ENCODE measurements around the gene B3GNT8.
"Not testable (repeated sequence)": the region's sequence is repeated elsewhere in the genome, so short reads cannot be mapped to it uniquely, and the experiment has no call there.

The B3GNT8 gene

GRCh38 chr19:41384351-41384750 is 42.8 kb downstream of the B3GNT8 start:
- Histone ChIP-seq H3K4me3 (no peak overlapping the region), H3K27ac (no peak overlapping the region)
- TF ChIP-seq, protein P1, sequence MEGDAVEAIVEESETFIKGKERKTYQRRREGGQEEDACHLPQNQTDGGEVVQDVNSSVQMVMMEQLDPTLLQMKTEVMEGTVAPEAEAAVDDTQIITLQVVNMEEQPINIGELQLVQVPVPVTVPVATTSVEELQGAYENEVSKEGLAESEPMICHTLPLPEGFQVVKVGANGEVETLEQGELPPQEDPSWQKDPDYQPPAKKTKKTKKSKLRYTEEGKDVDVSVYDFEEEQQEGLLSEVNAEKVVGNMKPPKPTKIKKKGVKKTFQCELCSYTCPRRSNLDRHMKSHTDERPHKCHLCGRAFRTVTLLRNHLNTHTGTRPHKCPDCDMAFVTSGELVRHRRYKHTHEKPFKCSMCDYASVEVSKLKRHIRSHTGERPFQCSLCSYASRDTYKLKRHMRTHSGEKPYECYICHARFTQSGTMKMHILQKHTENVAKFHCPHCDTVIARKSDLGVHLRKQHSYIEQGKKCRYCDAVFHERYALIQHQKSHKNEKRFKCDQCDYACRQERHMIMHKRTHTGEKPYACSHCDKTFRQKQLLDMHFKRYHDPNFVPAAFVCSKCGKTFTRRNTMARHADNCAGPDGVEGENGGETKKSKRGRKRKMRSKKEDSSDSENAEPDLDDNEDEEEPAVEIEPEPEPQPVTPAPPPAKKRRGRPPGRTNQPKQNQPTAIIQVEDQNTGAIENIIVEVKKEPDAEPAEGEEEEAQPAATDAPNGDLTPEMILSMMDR (IDR thresholded peaks at IDR 0.05), result no peak
- DNase-seq (ENCODE audit: low spot score), result no peak

DNA sequence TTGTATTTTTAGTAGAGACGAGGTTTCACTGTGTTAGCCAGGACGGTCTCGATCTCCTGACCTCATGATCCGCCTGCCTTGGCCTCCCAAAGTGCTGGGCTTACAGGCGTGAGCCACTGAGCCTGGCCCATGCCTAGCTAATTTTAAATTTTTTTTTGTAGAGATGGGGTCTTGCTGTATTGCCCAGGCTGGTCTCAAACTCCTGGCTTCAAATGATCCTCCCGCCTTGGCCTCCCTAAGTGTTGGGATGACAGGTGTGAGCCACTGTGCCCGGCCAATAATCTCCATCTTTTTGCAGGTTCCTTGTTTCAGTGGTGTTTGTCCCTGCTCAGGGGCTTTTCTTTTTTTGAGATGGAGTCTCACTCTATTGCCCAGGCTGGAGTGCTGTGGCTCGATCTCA is 45.6 kb downstream of the B3GNT8 start:
- H3K4me3 ChIP-seq; DNase-seq (ENCODE audit: low spot score); H3K27ac ChIP-seq: not testable (repeated sequence)

DNA sequence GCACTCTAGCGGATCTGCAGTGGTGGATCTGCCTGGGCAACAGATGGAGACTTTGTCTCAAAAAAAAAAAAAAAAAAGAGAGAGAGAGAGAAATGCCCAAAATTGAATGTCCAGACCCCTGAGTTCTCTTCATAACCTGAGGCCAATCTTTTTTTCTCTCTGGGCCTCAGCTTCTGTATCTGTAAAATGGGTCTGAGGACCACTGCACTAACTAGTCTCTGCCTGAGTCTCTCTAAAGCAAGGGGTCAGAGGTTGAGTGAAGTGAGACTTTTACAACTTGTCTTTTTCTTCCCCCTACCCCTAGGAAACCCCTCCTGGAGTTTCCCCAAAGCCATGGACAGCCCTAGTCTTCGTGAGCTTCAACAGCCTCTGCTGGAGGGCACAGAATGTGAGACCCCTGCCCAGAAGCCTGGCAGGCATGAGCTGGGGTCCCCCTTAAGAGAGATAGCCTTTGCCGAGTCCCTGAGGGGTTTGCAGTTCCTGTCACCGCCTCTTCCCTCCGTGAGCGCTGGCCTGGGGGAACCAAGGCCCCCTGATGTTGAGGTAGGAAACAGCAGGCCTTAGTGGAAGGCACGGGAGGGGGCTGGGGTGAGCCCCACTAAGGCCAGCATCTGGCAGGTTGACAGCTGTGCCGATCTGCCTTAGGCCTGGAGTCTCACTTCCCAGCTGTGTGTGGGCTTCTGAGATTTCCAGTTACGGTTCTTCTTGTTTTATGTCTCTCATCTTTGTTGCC is 49.0 kb downstream of the B3GNT8 start:
- TF ChIP-seq, protein P1 (IDR thresholded peaks at IDR 0.05), result no peak
- no peak overlapping the region for H3K27ac ChIP-seq
- no peak for DNase-seq (ENCODE audit: low spot score)

GRCh38 chr19:41376998-41377365 is 50.2 kb downstream of the B3GNT8 start:
- no peak for DNase-seq (ENCODE audit: low spot score)
- H3K27ac ChIP-seq, result peak overlapping the region; percentile 57 to 87
- H3K4me3 ChIP-seq, result peak overlapping the region; percentile 87
- TF ChIP-seq, protein P1 (IDR thresholded peaks at IDR 0.05), result no peak

More for the DNA sequence above, 49.0 kb downstream of the B3GNT8 start:
- no peak overlapping the region for H3K4me3 ChIP-seq

DNA sequence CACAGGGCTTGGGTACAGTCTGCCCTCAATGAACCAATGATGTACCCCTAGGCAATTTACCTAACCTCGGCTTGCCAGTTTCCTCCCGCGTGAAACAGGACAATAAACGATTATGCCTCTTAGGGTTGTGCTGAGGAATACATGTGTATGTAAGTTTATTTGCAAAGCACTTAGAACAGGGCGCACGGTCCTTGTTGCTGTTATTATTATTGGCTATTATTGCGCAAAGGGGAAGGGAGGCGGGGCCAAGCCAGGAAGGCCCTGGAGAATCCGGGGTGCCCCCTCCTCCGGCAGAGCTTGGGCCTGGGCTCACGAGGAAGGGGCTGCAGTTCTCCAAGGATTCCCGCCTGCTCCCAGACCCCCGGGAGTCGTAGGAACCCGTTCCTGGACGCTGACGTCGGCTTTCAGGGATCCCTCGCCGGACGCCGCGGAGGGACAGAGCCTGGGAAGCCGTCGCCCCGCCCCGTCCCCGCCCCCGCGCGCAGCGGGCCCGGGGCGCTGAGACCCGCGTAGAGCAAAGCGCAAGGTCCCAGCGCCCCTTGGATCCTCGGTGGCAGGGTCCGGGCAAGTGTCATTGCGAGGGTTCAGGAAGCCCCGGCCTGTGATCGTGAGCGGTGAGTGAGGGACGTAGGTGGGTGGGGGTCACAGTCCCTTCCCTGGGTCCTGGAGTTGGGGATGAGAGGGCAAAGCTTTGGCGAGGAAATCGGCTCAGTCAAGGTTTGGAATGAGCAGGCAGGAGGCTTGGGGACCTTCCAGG is 50.8 kb downstream of the B3GNT8 start, which contains the start of gene TMEM91:
Gene TMEM91 (plus strand): TSS at position 293 of the 757 bp plus-strand sequence. CDS start 1,777 bp downstream, outside the sequence.
- TF ChIP-seq, protein P1 (IDR thresholded peaks at IDR 0.05), result no peak
- Histone ChIP-seq H3K27ac (peak within 1 kb of the TSS; percentile 57 to 87), H3K4me3 (peak within 1 kb of the TSS; percentile 87)
- DNase-seq (ENCODE audit: low spot score), result no peak

All from coronary artery (tissue), 2 donors.